Adrenal gland (tissue), 12 donors: Measurements from ENCODE around the gene ATXN3L. TPM values are rescaled to one million over a fixed set of nuclear protein-coding genes. Genes with fewer than 3 reads are reported as not detected.

Experiments used
- DNase-seq, 7 donors: peaks; one replicate each; pipeline ENCODE4 v3.0.0-alpha.2; 2019 to 2020
- H3K27ac ChIP-seq, 5 donors: fragments of 200-600 bp; sonication (generic) in 4 of 5; 1 replicate in 3 of 5; 2 replicates in 2 of 5; pipeline versions ENCODE4 v1.5.1 to v1.8.0; 2016 to 2020; ENCODE audit warnings: mild to moderate bottlenecking in 1 of 5
- H3K27me3 ChIP-seq: fragments of 200-600 bp; 2 replicates; pipeline ENCODE4 v1.8.0; 2021
- H3K36me3 ChIP-seq, 2 donors: fragments of 200-600 bp; replicated peaks in 1 of 2; 1 replicate in 1 of 2; 2 replicates in 1 of 2; pipeline versions ENCODE4 v1.5.1 to v1.8.0; 2018 to 2022
- H3K4me1 ChIP-seq, 2 donors: fragments of 200-600 bp; replicated peaks in 1 of 2; 1 replicate in 1 of 2; 2 replicates in 1 of 2; pipeline versions ENCODE4 v1.5.1 to v1.8.0; 2018 to 2021
- H3K4me3 ChIP-seq, 4 donors: fragments of 200-600 bp; sonication (generic) in 3 of 4; one replicate each; pipeline ENCODE4 v1.5.1; 2016 to 2018
- H3K9me3 ChIP-seq, 3 donors: fragments of 200-600 bp; sonication (generic) in 1 of 3; replicated peaks in 1 of 3; 1 replicate in 2 of 3; 2 replicates in 1 of 3; pipeline versions ENCODE4 v1.5.1 to v1.8.0; 2016 to 2021
- CTCF ChIP-seq, 6 experiments: fragments of 450-650 bp in 4 of 6; fragments of 200-600 bp in 2 of 6; sonication (generic) in 1 of 6; IDR thresholded peaks; 1 replicate in 5 of 6; 2 replicates in 1 of 6; pipeline versions ENCODE4 v1.5.1 to v1.8.0; 2016 to 2021; ENCODE audit warnings: antibody characterized with exemption in 6 of 6, mild to moderate bottlenecking in 2 of 6, moderate library complexity in 1 of 6
- POLR2A ChIP-seq, 2 donors: fragments of 450-650 bp; IDR thresholded peaks; one replicate each; pipeline ENCODE4 v1.6.1; 2017; ENCODE audit warnings: antibody characterized with exemption in 2 of 2, mild to moderate bottlenecking in 2 of 2, moderate library complexity in 1 of 2
- WGBS, 4 donors: extraction: QIAGEN DNeasy Blood & Tissue Kit in 2 of 4; methylation state at CpG; one replicate each; pipeline versions ENCODE4 v1.1.5 to v1.1.7; 2013 to 2017; 5-methylcytosine and 5-hydroxymethylcytosine counted together
- intact Hi-C, 2 donors: fragments of 100-400 bp; cut with DNase I; formaldehyde crosslinking; loops; one replicate each; pipeline versions ENCODE4 v1.14.1 to v1.15.0; 2022 to 2023
- polyA plus RNA-seq, 3 donors: library from polyadenylated mRNA; stranded (reverse); fragments of 200-250 nt in 2 of 3; fragments of 350-450 nt in 1 of 3; fragmentation: Illumina TruSeq in 1 of 3; extraction: RNeasy Lipid Tissue Mini Kit (QIAGEN cat#74804) in 1 of 3; gene quantifications; one replicate each; pipeline ENCODE4 v1.2.3, GENCODE V29; 2013 to 2014
- total RNA-seq, 9 donors: library from RNA; depleted of rRNA in 4 of 9; stranded (reverse); fragments of >200 nt in 4 of 9; fragments of 120-200 nt in 1 of 9; fragmentation: NEBNext Ultra II Directional in 1 of 9; extraction: Animal tissue kit (Norgen Biotek cat#: 25700) in 1 of 9; gene quantifications; one replicate each; pipeline versions ENCODE4 v1.1.0 to v1.2.4, GENCODE V29; 2013 to 2023
- donor health status: healthy with polysubstance abuse.
- donor health status: Bipolar disorder and iron deficiency.
- donor health status: DM: yes; HTN: yes; CAD: no.
- donor health status: DM: no; HTN: no; CAD: no.
- donor health status: DM: no; HTN: no; CAD: no.
- donor health status: DM: yes; HTN: yes; CAD: no.

Gene ATXN3L
- total and polyA plus RNA-seq, 12 donors = not detected

GRCh38 chrX:13281289-13281688 lies 38.6 kb downstream of the ATXN3L start:
- 74 to 97% (median 84%) methylated on average over 6 of the region's 6 CpGs for WGBS, 4 donors
- no peaks in the 10 kb centered on the region for H3K4me1 ChIP-seq
- no peaks in the 10 kb centered on the region for H3K27me3 ChIP-seq
- no peak for DNase-seq
- TF ChIP-seq CTCF (IDR thresholded peaks at IDR 0.05) (no peak), POLR2A (IDR thresholded peaks at IDR 0.05) (no peak)
- no peaks in the 10 kb centered on the region for H3K9me3 ChIP-seq
- no peaks in the 10 kb centered on the region for H3K36me3 ChIP-seq
- H3K27ac ChIP-seq = no peak overlapping the region
- H3K4me3 ChIP-seq = no peak overlapping the region
- intact Hi-C loops = no loop called here

GRCh38 chrX:13279279-13280018 lies 40.4 kb downstream of the ATXN3L start:
- no peaks in the 10 kb centered on the region for H3K9me3 ChIP-seq
- H3K27me3 ChIP-seq = no peaks in the 10 kb centered on the region
- H3K36me3 ChIP-seq = no peaks in the 10 kb centered on the region
- TF ChIP-seq CTCF (IDR thresholded peaks at IDR 0.05) (no peak), POLR2A (IDR thresholded peaks at IDR 0.05) (no peak)
- no peak overlapping the region for H3K27ac ChIP-seq
- intact Hi-C loops = no loop called here
- H3K4me1 ChIP-seq = no peaks in the 10 kb centered on the region
- DNase-seq = no peak
- no peak overlapping the region for H3K4me3 ChIP-seq
- 68 to 85% (median 80%) methylated on average over 9 of the region's 9 CpGs for WGBS, 4 donors

- Histone ChIP-seq H3K27me3 (no peaks in the 10 kb centered on the region), H3K27ac (no peak overlapping the region), H3K36me3 (no peaks in the 10 kb centered on the region), H3K4me3 (no peak overlapping the region), H3K4me1 (no peaks in the 10 kb centered on the region), H3K9me3 (no peaks in the 10 kb centered on the region)
- WGBS, 4 donors = 64 to 83% (median 71%) methylated on average over 3 of the region's 3 CpGs
- intact Hi-C loops = no loop called here
- TF ChIP-seq POLR2A (IDR thresholded peaks at IDR 0.05) (no peak), CTCF (IDR thresholded peaks at IDR 0.05) (no peak)
- DNase-seq = no peak
Observed at GRCh38 chrX:13277539-13277938, 42.3 kb downstream of the ATXN3L start.

GRCh38 chrX:13276991-13277390 lies 42.9 kb downstream of the ATXN3L start:
- TF ChIP-seq CTCF (IDR thresholded peaks at IDR 0.05) = no peak
- no peak for TF ChIP-seq POLR2A (IDR thresholded peaks at IDR 0.05)
- Histone ChIP-seq H3K27ac (no peak overlapping the region), H3K4me3 (no peak overlapping the region), H3K4me1 (no peaks in the 10 kb centered on the region), H3K9me3 (no peaks in the 10 kb centered on the region), H3K27me3 (no peaks in the 10 kb centered on the region), H3K36me3 (no peaks in the 10 kb centered on the region)
- 54 to 72% (median 70%) methylated on average over 1 of the region's 1 CpG for WGBS, 4 donors
- intact Hi-C loops = no loop called here
- no peak for DNase-seq
